Lower leg skin (tissue), 4 donors: Measurements from ENCODE around the gene MET. TPM values are rescaled to one million over a fixed set of nuclear protein-coding genes. Genes with fewer than 3 reads are reported as not detected.

Experiments used
- DNase-seq, 2 donors: peaks; one replicate each; pipeline ENCODE4 v3.0.0-alpha.2; 2019; ENCODE audit warnings: low spot score in 2 of 2
- H3K4me3 ChIP-seq: fragments of 200-600 bp; sonication (generic); 2 replicates; pipeline ENCODE4 v1.5.1; 2017; ENCODE audit warnings: mild to moderate bottlenecking, low read depth; ENCODE audit not compliant: poor library complexity, severe bottlenecking
- POLR2A ChIP-seq, 2 donors: fragments of 450-650 bp; IDR thresholded peaks; one replicate each; pipeline ENCODE4 v1.6.1; 2016 to 2017; ENCODE audit warnings: antibody characterized with exemption in 2 of 2, mild to moderate bottlenecking in 1 of 2, moderate library complexity in 1 of 2
- WGBS, 2 donors: methylation state at CpG; one replicate each; pipeline ENCODE4 v1.1.5; 2018; 5-methylcytosine and 5-hydroxymethylcytosine counted together
- intact Hi-C: fragments of 100-400 bp; cut with DNase I; formaldehyde crosslinking; loops from one replicate; pipeline ENCODE4 v1.15.0; 2023; ENCODE audit warnings: low total_unique reads
- total RNA-seq, 4 donors: library from RNA; depleted of rRNA; stranded (reverse); fragments of >200 nt; gene quantifications; one replicate each; pipeline ENCODE4 v1.1.0, GENCODE V29; 2016
- TF ChIP-seq, protein P1 (sequence below), 3 donors: fragments of 450-650 bp; IDR thresholded peaks; one replicate each; pipeline ENCODE4 v1.5.1; 2016; ENCODE audit warnings: antibody characterized with exemption in 3 of 3, mild to moderate bottlenecking in 3 of 3, moderate library complexity in 2 of 3

Gene MET
- total RNA-seq, 4 donors from 2014 or later, result 15.8 to 28.2 (median 24.5) TPM

- 77% methylated on average over 1 of the region's 1 CpG for WGBS, 2 donors
- TF ChIP-seq POLR2A (IDR thresholded peaks at IDR 0.05), result no peak
- TF ChIP-seq, protein P1, sequence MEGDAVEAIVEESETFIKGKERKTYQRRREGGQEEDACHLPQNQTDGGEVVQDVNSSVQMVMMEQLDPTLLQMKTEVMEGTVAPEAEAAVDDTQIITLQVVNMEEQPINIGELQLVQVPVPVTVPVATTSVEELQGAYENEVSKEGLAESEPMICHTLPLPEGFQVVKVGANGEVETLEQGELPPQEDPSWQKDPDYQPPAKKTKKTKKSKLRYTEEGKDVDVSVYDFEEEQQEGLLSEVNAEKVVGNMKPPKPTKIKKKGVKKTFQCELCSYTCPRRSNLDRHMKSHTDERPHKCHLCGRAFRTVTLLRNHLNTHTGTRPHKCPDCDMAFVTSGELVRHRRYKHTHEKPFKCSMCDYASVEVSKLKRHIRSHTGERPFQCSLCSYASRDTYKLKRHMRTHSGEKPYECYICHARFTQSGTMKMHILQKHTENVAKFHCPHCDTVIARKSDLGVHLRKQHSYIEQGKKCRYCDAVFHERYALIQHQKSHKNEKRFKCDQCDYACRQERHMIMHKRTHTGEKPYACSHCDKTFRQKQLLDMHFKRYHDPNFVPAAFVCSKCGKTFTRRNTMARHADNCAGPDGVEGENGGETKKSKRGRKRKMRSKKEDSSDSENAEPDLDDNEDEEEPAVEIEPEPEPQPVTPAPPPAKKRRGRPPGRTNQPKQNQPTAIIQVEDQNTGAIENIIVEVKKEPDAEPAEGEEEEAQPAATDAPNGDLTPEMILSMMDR (IDR thresholded peaks at IDR 0.05), result no peak
- H3K4me3 ChIP-seq, result no peak overlapping the region
- DNase-seq, result no peak
- intact Hi-C loops, result no loop called here
These were observed 98.9 kb downstream of the MET start for GRCh38 chr7:116770941-116771340.

DNA sequence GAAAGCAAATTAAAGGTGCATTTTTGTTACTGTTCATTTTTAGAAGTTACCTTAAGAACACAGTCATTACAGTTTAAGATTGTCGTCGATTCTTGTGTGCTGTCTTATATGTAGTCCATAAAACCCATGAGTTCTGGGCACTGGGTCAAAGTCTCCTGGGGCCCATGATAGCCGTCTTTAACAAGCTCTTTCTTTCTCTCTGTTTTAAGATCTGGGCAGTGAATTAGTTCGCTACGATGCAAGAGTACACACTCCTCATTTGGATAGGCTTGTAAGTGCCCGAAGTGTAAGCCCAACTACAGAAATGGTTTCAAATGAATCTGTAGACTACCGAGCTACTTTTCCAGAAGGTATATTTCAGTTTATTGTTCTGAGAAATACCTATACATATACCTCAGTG, 99.6 kb downstream of the MET start:
- intact Hi-C loops, result no loop called here
- DNase-seq, result no peak
- 96% methylated on average over 7 of the region's 7 CpGs for WGBS, 2 donors
- no peak overlapping the region for H3K4me3 ChIP-seq
- no peak for TF ChIP-seq POLR2A (IDR thresholded peaks at IDR 0.05)
- TF ChIP-seq, protein P1 (IDR thresholded peaks at IDR 0.05), result no peak

DNA sequence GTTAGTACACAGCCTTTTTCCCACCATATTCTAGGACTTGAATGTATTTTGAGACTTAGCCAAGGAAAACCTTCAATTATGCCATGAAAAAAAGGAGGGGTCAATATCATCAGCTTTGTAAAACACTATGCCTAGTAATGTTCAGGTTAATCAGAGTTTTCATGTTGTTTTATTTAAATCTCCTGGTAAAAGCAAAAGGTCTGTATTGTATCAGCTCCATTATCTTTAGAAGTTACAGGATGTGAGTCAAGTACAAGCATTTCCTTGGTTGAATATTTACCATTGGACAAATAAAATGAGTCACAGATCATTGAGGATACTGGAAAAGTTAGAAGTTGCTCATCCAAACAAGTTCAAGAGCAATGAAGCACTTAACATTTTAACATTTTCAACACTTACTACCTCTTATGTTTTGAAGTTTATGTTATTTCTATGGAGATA, 100.4 kb downstream of the MET start:
- H3K4me3 ChIP-seq, result no peak overlapping the region
- DNase-seq, result no peak
- TF ChIP-seq, protein P1 (IDR thresholded peaks at IDR 0.05), result no peak
- intact Hi-C loops, result no loop called here

DNA sequence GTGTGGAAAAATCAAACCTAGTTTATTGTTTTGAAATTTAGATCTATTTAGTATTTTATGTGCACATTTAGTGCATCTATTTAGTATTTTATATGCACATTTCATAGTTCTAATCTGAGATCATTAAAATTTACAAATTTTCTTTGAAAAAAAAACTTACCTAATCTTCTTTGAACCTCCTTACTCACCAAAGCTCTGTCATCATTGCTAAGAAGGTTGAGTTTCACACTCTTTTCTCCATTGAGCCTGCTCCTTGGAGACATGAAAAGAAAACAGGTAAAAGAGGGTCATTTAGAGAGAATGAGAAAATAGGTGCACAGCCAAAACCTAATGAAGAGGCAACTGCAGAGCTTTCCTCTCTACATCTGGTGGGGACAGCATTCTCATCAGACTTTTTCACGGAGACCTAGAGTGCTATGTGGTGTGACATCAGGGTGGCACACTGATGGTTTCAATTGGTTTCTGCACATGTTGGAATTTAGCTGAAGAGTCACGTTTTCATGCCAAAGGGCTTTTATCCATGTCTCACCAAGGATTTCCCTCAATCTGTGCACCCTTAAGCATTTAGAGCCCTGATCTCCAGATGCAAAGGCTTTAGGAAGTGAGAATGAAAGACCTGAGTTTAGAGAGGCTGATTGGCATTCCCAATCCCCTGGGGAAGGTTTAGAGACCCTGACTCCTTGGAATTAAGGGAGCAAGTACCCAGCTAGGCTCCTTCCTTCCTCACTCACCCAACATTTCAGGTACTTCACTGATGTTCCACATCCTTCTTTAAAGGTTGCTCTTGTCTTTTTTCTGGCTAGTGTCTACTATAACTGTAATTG, 101.1 kb downstream of the MET start:
- TF ChIP-seq, protein P1 (IDR thresholded peaks at IDR 0.05), result no peak
- TF ChIP-seq POLR2A (IDR thresholded peaks at IDR 0.05), result no peak
- intact Hi-C loops, result no loop called here
- no peak for DNase-seq
- WGBS, 2 donors, result 76 to 81% methylated on average over 2 of the region's 2 CpGs
- H3K4me3 ChIP-seq, result no peak overlapping the region

DNA sequence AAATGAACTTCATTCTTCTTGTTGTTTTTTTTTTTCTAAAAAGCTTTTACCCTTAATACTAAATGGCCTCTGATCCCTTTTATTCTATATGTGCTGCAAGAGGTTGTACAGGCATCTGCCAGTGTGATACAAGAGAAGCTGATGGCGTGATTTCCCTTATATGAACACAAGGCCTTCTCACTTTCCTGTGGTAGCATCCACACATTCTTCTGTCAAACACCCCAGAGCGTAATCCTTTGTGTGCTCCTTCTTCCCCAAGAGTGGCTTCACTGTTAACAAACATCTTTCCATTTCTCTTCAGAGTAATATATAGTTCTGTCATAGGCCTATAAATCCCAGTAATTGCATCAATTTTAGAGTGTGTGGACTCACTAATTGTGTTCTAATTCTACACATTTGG, 104.0 kb downstream of the MET start:
- H3K4me3 ChIP-seq, result no peak overlapping the region
- intact Hi-C loops, result no loop called here
- no peak for DNase-seq
- WGBS, 2 donors, result 91 to 97% methylated on average over 2 of the region's 2 CpGs
- TF ChIP-seq, protein P1 (IDR thresholded peaks at IDR 0.05), result no peak
- TF ChIP-seq POLR2A (IDR thresholded peaks at IDR 0.05), result no peak
